Measurements from ENCODE around the gene ATP2C2.

- TF ChIP-seq CTCF (conservative IDR thresholded peaks at IDR 0.05; ENCODE audit: low read depth, low read length) (no peak), EZH2 (IDR thresholded peaks at IDR 0.05; ENCODE audit: borderline replicate concordance, low read depth, low read length, poor library complexity, severe bottlenecking) (no peak)
Measured at GRCh38 chr16:84451781-84452180, 83.4 kb downstream of the ATP2C2 start.
